ENCODE results near the gene MMP10.

- TF ChIP-seq GATA2 (IDR thresholded peaks at IDR 0.05; ENCODE audit: low read depth, low read length) (no peak), GATA3 (IDR thresholded peaks at IDR 0.05; ENCODE audit: low read depth, low read length) (no peak)
Measured at GRCh38 chr11:102791271-102792036, 11.0 kb upstream of the MMP10 start.
